DMS114 treated with DMSO at 0.1 percent for 48 hours (cell line): ENCODE results near the gene ACBD4.

Experiments used
- DNase-seq: peaks from one replicate; lab custom pipeline; 2025; ENCODE audit not compliant: unreplicated experiment; lab: John Stamatoyannopoulos, UW

Gene ACBD4

DNA sequence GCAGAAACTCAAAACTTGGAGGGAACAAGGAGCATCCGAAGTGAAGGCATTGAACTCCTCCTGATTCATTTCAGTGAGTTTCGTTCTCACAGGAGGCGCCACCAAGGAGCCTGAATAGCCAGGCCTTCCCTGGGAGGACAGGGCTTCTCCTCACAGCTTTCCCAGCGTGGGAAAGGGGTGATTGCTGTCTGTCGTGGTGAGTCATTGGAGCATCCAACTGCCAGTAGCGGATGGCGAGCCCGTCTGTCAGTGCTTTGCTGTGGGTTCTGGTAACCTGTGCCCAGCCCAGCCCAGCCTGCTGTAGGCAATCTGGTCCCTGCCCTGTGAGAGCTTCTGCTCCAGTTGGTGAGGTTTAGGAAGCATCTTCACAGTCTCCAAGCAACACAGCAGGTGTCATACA, 31.5 kb upstream of the ACBD4 start:
- DNase-seq: no peak

DNA sequence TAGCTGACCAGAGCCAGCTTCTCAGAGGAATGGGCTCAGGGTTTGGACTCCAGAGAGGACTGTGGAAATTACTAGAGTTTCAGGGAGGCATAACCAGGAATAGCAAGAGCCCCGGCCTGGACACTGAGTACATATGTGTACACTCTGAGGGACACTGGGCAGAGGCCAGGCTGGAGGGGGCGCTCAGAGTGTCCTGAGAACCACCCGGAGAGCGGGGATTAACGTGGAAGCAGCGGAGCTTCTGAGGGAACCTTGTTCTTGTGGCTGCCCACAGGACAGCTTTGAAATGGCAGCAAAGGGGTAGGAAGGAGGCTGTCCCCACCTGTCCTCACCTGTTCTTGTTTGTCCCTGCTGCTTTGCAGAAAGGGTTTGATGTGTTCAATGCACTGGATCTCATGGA, 31.0 kb upstream of the ACBD4 start:
- no peak for DNase-seq

DNA sequence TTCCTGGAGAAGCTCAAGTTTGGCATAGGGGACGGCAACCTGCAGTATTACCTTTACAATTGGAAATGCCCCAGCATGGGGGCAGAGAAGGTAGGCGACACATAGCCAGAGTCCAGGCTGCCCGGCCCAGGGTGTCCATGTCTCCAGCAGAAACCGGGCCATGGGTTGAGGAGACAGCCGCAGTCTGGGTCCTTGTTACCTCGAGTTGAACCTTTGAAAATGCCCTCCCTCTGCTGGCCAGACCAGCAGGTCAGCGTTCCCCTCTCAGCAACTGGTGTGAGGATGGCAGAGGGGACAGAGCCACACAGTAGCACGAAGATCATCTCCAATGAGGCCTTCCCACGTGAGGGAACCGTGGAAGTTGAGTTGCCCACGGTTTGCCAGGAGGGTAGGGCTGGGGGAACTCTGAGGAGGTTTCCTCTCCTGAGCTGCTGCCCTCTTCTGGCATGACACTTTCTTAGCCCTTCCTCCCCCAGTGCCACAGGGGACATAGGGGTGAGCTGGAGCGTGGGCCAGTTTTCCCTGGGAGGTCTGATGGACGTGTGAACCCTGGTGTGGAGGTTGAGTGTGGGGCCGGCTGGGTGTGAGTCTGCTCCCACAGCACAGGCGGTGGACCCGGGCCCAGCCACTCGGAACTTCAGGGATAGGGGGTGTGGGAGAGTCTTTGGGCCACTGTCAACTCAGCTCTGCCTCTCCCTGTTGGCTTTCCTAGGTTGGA, 30.4 kb upstream of the ACBD4 start:
- no peak for DNase-seq

DNA sequence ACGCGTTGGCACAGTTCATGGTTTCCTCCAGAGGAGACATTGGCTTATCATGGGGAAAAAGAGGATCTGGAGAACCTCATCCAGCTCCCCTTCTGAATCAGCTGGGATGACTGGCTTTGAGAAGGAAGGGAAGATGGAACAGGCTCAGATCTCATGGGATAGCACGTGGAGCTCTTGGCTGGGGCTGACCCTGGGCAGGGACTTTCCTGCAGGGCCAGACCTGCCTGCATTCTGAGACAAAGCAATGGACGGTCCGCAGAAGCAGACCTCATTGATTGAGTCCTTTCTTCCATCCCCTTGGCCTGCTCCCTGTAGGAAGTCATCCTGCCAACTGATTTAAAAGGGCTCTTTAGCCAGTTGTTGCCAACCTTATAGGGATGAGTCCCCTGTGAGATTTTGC, 29.4 kb upstream of the ACBD4 start:
- no peak for DNase-seq

DNA sequence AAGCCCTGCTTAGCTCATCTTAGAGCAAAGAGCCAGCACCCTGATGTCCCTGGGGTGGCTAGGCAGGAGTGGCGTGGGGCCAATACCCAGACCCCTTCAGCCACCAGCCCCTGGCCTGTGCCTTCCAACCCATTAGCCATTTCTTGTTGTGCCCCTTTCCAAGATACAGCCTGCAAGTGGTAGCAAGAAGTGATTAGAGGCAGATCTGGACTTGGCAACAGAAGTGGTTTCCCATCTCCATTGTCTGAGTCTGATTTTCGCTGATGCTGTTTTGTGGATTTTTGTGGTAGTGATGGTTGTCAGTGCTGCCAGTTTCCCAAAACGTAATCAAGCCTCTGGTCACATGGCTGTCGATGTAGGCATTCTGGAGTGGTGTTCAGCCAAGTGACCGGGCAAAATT, 28.9 kb upstream of the ACBD4 start:
- DNase-seq: no peak

DNA sequence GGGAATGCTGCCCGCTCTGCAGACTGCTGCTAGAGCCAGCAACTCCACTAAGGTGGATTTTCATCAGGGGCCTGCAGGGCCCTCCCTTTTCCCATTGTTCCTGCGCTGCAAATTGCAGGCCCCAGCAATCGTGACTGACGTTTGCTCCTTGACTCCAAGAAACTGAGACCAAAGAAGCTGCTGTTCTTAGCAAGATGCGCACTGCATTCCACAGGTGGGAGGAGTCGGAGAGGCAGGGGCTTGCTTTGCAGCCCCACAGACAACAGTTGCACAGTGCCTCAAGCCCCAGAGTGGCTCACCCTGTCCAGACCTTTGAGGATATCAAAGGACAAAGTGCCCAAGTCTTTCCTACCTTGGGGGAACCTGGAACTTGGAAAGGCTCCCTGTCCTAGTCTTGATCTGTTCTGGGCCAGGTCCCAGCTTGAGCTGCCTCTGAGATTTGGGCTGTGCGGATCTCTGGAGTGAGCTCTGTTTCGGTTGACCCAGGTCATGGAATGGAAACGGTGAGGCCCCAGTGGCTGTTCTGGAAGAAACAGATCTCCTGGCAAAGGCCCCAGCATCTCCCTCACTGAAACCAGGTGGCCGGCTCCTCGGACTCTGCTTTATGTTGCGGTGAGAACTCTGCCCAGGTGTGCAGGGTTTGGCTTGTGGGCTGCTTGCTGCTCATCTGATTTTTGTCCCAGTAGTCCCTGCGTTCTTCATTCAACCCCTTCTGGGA, 28.0 kb upstream of the ACBD4 start:
- no peak for DNase-seq

DNA sequence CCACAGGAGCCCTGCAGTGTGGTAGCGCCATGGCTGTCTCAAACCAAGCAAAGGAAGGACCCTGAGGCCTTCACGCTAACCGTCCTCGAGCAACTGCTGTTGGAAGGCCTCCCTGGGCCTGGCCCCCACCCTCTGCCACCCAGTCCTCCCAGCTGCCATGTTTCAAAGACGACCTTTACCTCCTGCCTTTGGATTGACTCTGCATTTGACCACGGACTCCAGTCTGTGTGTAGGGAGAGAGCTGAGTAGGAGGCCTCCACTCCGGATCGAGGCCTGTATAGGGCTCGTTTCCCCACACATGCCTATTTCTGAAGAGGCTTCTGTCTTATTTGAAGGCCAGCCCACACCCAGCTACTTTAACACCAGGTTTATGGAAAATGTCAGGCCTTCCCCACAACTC, 27.4 kb upstream of the ACBD4 start:
- no peak for DNase-seq

DNA sequence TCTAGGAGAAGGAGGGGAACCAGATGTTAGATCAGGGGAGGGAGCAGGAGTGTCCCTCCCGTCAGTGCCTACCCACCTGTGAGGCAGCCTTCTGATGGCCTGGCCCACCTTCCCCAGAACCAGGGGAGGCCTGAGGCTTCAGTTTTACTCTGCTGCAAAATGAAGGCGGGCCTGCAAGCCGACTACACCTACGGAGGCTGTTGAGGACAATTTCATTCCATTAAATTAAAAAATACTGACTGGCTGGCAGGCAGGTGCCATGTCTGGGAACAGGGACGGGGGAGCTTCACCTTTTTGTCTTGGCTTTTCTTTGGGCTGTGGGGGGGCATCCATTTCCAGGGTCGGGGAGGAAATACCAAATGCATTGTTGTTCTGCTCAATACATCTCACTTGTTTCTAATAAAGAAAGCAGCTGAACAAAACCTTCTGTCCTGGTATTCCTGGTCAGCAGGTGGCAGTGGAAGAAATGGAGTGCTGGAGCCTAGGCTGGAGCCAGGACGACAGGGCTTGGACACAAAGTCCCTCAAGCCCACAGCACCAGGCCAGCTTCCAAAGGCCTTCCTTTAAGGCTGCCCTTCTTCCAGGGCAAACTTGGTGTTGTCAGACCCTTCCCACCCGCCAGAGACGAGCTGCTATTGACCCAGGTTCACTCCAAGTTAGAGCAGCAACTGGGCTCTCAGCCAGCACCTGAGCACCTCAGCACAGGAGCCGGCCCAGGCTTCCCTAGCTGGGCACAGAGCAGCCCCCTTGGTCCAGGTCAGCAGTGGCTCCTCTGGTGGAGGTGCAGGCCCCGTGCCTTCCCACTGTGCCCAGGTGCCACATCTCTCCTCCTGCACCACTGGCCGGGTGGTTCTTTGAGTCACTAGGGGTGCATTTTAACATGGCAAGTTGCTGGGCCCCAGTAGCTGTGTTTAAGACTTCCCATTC, 26.6 kb upstream of the ACBD4 start:
- DNase-seq: no peak

DNA sequence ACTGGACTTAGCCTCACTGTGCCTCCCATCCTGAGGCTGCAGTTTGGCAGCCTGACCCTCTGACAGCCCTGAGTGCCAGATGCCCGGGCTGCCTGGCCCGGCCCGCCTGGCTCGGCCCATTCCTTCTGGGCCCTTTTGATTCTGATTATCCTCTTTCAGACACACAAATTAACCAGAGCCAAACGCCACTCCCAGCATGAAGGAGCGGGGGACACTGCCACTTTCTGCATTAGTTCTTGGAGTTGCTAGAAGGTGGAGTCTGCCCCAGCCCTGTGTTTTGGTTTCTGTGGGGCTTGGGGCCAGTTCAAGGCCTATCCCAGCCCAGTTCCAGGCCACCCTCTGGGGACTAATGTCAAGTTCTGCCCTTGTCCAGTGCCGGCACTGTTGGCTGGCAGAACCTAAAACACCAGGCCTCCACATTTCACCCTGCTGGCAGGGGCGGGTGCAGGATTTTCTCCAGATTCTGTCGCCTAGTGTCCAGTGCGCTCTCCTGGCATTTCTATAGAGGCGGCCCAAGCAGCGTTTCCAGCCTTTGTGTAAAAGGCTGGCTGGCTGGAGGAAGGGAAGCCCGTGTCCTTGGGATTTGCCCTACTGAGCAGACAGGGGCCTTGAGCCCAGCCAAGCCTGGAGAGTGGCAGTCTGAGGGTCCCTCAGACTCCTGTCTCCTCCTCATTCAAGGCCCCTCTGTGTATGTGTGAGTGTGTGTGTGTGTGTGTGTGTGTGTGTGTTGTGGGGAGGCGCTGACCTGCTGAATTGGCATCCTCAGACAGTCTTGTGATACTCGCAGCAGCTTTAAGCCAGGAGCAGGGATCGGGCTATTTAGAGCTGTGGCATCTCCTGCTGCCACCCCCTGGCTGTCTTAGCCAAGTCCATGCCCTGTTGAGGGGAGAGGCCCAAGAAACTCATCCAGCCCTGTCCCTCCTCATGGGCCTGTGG, 24.5 kb upstream of the ACBD4 start:
- DNase-seq: no peak

DNA sequence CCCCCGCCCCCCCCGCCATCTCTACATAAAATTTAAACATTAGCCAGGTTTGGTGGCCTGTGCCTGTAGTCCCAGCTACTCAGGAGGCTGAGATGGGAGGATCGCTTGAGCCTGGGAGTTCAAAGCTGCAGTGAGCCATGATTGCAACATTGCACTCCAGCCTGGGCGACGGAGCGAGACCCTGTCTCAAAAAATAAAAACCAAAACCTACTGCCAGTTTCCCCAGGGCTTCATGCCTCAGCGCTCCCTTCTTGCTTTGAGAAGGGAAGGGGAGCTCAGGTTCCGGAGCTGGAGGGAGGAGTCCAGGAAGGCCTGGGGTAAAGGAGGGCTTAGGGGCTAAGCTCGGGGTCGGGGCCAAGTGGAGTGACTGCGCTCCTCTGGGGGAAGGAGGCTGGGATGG, 23.6 kb upstream of the ACBD4 start:
- no peak for DNase-seq

DNA sequence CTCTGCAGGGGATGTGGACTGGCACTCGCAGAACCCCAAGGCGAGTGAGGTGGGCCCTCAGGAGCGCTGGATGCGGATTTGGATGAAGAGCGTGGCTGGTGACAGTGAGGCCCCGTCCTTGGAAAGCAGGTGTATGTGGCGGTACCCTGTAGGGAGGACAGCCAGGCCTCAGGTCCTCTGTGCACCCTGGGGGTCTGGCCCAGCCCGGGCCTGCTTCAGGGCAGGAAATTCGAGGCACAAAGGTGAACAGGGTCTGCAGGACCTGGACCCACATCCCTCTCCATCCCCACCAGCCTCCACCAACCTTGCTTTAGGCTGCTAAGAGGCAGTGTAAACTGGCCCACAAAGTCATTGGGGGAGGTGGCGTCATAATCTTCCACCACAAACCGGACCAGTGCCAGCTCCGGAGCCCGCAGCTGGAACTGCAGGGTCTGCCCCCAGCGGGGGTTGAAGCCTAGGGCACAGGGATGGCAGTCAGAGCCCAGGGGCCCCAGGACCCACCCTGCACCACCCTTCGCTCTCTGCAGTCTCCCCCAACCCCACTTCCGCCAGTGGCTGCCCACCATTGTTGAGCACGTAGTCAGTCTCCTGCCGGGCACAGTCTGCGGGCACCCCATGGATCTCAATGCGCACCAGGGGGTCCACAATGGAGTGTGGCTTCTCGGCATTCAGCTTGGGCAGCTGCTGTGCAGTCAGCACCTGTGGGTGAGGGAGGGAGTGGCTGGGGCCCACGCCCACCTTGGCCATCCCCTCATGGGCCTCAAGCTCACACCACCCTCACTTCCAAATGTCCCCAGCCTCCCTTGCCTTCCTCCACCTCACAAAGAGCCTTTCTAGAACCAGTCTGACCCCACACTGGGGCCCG, 22.7 kb upstream of the ACBD4 start:
- DNase-seq: no peak

DNA sequence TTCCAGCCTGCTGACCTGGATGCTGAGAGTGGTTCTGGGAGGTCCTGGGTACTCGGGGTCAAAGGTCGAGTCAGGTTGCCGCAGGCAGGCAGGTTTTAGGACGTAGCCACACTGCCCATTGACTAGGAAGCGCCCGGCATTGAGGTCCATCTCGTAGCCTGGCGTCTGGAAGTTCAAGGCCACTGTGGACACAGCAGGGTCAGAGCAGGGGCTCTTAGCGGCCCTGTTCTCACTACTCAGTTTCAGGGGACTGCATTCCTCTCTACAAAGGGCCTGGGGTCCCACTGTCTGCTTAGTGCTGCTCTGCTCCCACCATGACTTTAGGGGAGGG, 22.1 kb upstream of the ACBD4 start:
- no peak for DNase-seq

DNA sequence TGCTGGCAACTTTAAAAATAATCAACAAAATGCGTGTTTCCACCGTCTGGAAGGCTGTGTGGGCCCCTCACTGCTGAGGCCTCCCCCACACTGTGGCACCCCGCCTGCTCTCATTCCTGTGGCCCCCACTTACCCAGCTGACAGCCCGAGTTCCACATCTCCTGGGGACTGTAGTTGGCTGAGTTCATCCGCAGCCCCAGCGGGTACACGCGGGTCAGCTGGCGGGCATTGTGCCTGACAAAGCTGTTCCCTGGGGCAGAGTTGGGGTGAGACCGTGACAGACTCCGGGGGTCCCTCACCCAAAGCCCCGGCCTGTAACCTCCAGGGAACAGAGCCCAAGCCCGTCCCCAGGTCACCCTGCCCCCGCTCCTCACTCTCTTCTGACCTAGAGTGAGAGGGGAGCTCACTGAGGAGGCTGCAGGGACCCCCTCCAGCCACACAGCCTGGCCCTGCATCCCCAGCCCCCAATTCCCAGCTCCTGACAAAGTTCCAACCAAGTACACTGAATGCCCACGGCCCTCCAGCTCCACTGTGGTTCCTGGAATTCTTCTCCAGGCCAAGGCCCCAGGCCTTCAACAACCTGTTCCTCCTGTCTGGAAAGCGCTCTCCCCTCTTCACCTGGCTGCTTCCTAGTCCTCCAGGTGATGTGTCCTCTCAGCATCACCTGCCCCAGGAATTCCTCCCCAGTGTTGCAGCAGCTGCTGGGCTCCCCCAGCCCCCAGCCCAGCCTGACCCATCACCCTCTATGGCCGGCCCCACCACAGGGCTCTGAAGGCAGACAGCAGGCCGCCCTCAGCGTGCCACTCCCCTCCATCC, 21.2 kb upstream of the ACBD4 start:
- DNase-seq: no peak

DNA sequence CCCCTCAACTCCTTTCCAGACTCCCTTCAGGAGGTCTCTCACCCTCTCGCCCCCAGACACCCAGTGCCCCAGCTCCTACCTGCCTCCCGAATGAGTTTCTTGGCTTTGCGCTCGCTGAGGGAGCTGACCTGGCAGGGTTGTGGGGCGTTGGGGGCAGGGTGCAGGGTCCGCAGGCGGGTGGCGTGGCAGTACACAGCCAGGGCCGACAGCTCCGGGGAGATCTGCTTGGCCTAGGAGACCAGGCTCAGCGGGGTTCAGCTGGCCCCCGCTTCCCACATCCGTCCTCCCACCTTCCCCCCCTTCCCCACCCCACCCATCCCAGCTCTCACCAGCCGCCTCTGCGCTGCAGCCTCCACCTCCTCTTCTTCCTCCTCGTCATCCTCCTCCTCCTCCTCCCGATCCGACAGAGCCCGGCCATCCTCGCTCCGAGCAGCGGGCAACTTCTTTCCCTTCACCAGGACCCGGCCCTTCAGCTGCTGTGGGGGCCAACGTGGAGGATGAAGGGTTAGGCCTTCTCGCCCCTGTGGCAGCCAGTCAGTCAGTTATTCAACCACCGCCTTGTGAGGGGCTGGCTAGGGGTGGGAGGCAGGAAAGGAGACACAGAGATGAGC, 20.4 kb upstream of the ACBD4 start:
- DNase-seq: no peak

DNA sequence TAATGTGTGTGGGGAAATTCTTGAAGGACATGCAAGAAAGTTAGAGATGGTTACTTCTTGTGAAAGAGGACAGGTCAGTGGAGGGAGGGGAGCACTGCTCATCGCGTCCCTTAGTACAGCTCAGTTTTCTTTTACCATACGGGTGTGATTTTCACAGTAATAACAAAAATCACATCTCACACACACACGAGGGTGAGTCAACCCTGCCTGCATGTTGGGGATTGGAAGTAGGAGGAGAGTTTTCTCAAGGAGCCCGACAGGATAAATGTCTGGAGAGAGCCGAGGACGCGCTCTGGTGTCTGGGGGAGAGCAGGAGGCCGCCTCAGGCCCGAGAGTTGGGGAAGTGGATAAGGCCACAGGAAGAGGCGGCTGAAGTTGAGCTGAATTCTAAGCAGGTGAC, 19.6 kb upstream of the ACBD4 start:
- no peak for DNase-seq

DNA sequence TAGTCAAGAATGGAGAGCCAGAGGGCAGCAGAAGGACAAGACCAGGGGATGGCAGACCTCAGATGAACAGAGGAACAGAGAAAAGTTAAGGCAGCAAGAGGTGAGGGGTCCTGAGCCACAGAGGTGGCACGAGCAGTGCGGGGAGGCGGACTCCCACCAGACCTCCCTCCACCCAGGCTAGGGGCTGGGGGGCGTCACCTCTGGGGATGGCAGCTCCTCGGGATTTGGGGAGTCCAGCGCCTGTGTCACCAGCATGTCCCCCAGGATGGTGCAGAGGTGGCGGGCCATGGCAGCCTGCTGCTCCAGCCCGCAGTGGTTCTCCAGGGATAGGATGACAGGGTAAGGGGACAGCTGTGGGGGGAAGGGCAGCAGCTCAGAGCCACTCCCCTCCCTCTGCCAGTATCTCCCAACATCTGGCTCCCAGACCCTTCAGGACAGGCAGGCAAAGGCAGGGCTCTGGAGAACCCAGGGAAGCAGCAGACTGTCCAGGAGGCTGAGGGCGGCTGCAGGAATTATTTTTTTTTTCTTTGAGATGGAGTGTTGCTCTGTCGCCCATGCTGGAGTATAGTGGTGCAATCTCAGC, 19.0 kb upstream of the ACBD4 start:
- DNase-seq: no peak

DNA sequence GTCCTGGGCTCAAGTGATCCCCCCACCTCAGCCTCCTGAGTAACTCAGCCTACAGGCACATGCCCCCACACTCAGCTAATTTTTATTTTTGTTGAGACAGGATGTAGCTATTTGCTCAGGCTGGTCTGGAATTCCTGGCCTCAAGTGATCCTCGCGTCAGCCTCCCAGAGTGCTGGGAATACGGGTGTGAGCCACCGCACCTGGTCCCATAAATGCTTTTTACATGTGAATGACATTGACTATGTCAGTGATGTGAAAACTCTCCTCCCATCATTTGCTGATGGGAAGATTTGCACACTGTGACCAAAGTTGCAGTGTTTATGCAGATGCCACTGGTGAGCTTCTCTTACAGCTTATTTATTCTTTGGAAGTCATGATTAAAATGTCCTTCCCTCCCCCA, 18.2 kb upstream of the ACBD4 start:
- no peak for DNase-seq
